Loucy (cell line): Measurements from ENCODE around the gene SLC26A2.

Source experiments
- H2AFZ ChIP-seq: fragments of 200-600 bp; sonication (generic); 2 replicates; pipeline ENCODE4 v1.6.0; 2016; ENCODE audit warnings: antibody characterized with exemption, mild to moderate bottlenecking, low read length, moderate library complexity
- H3F3A ChIP-seq: fragments of 200-600 bp; 2 replicates; pipeline ENCODE4 v1.6.0; 2016; ENCODE audit warnings: antibody characterized with exemption, low read depth, mild to moderate bottlenecking
- H3K27me3 ChIP-seq: fragments of 200-600 bp; sonication (generic); 2 replicates; pipeline ENCODE4 v1.6.1; 2014; ENCODE audit warnings: low read length, mild to moderate bottlenecking; ENCODE audit not compliant: insufficient read depth, poor library complexity, severe bottlenecking
- H3K36me3 ChIP-seq: fragments of 200-600 bp; sonication (generic); 2 replicates; pipeline ENCODE4 v1.6.1; 2016; ENCODE audit warnings: low read length; ENCODE audit not compliant: insufficient read depth
- H3K4me1 ChIP-seq: fragments of 200-600 bp; sonication (generic); 2 replicates; pipeline ENCODE4 v1.5.1; 2014; ENCODE audit warnings: low read length, mild to moderate bottlenecking; ENCODE audit not compliant: insufficient read depth, poor library complexity, severe bottlenecking
- H3K4me2 ChIP-seq: fragments of 200-600 bp; sonication (generic); 2 replicates; pipeline ENCODE4 v1.6.0; 2014; ENCODE audit warnings: antibody characterized with exemption, low read length, low read depth, mild to moderate bottlenecking; ENCODE audit not compliant: poor library complexity, severe bottlenecking
- H3K4me3 ChIP-seq: fragments of 200-600 bp; sonication (generic); 2 replicates; pipeline ENCODE4 v1.5.1; 2014; ENCODE audit warnings: low read length, mild to moderate bottlenecking, mixed read lengths; ENCODE audit not compliant: poor library complexity, severe bottlenecking
- H3K79me2 ChIP-seq: fragments of 200-600 bp; sonication (generic); 2 replicates; pipeline ENCODE4 v1.6.1; 2014; ENCODE audit warnings: low read length; ENCODE audit not compliant: insufficient read depth
- H3K9ac ChIP-seq: fragments of 200-600 bp; sonication (generic); 2 replicates; pipeline ENCODE4 v1.6.0; 2014; ENCODE audit warnings: mild to moderate bottlenecking, low read depth, low read length, moderate library complexity; ENCODE audit not compliant: poor library complexity, severe bottlenecking
- H3K9me2 ChIP-seq: fragments of 200-600 bp; sonication (generic); replicated peaks from 2 replicates; pipeline ENCODE4 v1.6.1; 2016; ENCODE audit warnings: low read depth, low read length, mixed read lengths
- H3K9me3 ChIP-seq: fragments of 200-600 bp; sonication (generic); 2 replicates; pipeline ENCODE4 v1.6.1; 2014; ENCODE audit warnings: mild to moderate bottlenecking, antibody characterized with exemption, low read length, low read depth; ENCODE audit not compliant: insufficient read depth
- H4K20me1 ChIP-seq: fragments of 200-600 bp; sonication (generic); 2 replicates; pipeline ENCODE4 v1.6.0; 2014; ENCODE audit warnings: antibody characterized with exemption, low read length, mild to moderate bottlenecking; ENCODE audit not compliant: insufficient read depth, poor library complexity, severe bottlenecking
- CTCF ChIP-seq: fragments of 200-600 bp; sonication (generic); conservative IDR thresholded peaks from 2 replicates; pipeline ENCODE4 v1.5.1; 2014; ENCODE audit warnings: mild to moderate bottlenecking, antibody characterized with exemption, low read length
- EZH2phosphoT487 ChIP-seq: fragments of 200-600 bp; IDR thresholded peaks from 2 replicates; pipeline ENCODE4 v1.6.1; 2018; ENCODE audit warnings: antibody characterized with exemption, mild to moderate bottlenecking, moderate library complexity, borderline replicate concordance

Gene SLC26A2

GRCh38 chr5:149944666-149945065 is 15.9 kb upstream of the SLC26A2 start, which contains the start of gene PDE6A:
Gene PDE6A, minus strand, starts transcription at chr5:149944793. Its CDS starts 120 bp downstream, at chr5:149944673.
- no peaks in the 10 kb centered on the region for H3K36me3 ChIP-seq
- no peaks in the 10 kb centered on the region for H3K27me3 ChIP-seq
- H4K20me1 ChIP-seq: no peaks in the 10 kb centered on the region
- no peak within 1 kb of the TSS for H3K4me2 ChIP-seq
- no peaks in the 10 kb centered on the region for H3K9me3 ChIP-seq
- TF ChIP-seq CTCF (no peak), EZH2phosphoT487 (no peak)
- no peaks in the 10 kb centered on the region for H3K4me1 ChIP-seq
- no peak within 1 kb of the TSS for H2AFZ ChIP-seq
- H3K9ac ChIP-seq: no peak within 1 kb of the TSS
- H3F3A ChIP-seq: no peaks in the 10 kb centered on the region
- no peaks in the 10 kb centered on the region for H3K79me2 ChIP-seq
- H3K9me2 ChIP-seq: no peaks in the 10 kb centered on the region
- no peak within 1 kb of the TSS for H3K4me3 ChIP-seq

- Histone ChIP-seq H4K20me1 (no peaks in the 10 kb centered on the region), H3K9ac (no peak overlapping the region), H3K27me3 (no peaks in the 10 kb centered on the region), H3K4me1 (no peaks in the 10 kb centered on the region), H3K9me3 (no peaks in the 10 kb centered on the region), H3K9me2 (no peaks in the 10 kb centered on the region), H3K79me2 (no peaks in the 10 kb centered on the region), H3F3A (no peaks in the 10 kb centered on the region), H3K4me3 (no peak overlapping the region), H3K4me2 (no peak overlapping the region), H3K36me3 (no peaks in the 10 kb centered on the region), H2AFZ (no peak overlapping the region)
- no peak for TF ChIP-seq CTCF
- no peak for TF ChIP-seq EZH2phosphoT487
Measured at GRCh38 chr5:149946118-149946517, 14.4 kb upstream of the SLC26A2 start.

GRCh38 chr5:149948993-149949392 is 11.6 kb upstream of the SLC26A2 start:
- no peaks in the 10 kb centered on the region for H3K9me2 ChIP-seq
- H4K20me1 ChIP-seq: no peaks in the 10 kb centered on the region
- H3K36me3 ChIP-seq: no peaks in the 10 kb centered on the region
- H3F3A ChIP-seq: no peaks in the 10 kb centered on the region
- H3K9me3 ChIP-seq: no peaks in the 10 kb centered on the region
- no peak overlapping the region for H3K4me2 ChIP-seq
- no peaks in the 10 kb centered on the region for H3K27me3 ChIP-seq
- no peaks in the 10 kb centered on the region for H3K79me2 ChIP-seq
- no peak overlapping the region for H2AFZ ChIP-seq
- no peak overlapping the region for H3K9ac ChIP-seq
- H3K4me3 ChIP-seq: no peak overlapping the region
- TF ChIP-seq CTCF (no peak), EZH2phosphoT487 (no peak)
- H3K4me1 ChIP-seq: no peaks in the 10 kb centered on the region
